SKM-1 treated with dmso at 0.1 percent for 144 hours (cell line): ENCODE data around the gene ZEB2.
"Not testable (repeated sequence)": the region's sequence is repeated elsewhere in the genome, so short reads cannot be mapped to it uniquely, and the experiment has no call there.

ENCODE experiments used
- DNase-seq: peaks from one replicate; lab custom pipeline; 2025; ENCODE audit not compliant: unreplicated experiment; lab: John Stamatoyannopoulos, UW

The ZEB2 gene

GRCh38 chr2:144390424-144391020, 129.4 kb downstream of the ZEB2 start:
- no peak for DNase-seq

GRCh38 chr2:144389930-144390311, 130.0 kb downstream of the ZEB2 start:
- no peak for DNase-seq

- no peak for DNase-seq
These were observed 130.6 kb downstream of the ZEB2 start for GRCh38 chr2:144389151-144389929.

GRCh38 chr2:144385381-144385780, 134.5 kb downstream of the ZEB2 start:
- DNase-seq = no peak

- DNase-seq = no peak
These were observed 136.3 kb downstream of the ZEB2 start for GRCh38 chr2:144383571-144384100.

- DNase-seq = peak; percentile 100
These were observed 137.1 kb downstream of the ZEB2 start for GRCh38 chr2:144382849-144383248.

- no peak for DNase-seq
These were observed 138.2 kb downstream of the ZEB2 start for GRCh38 chr2:144381716-144382115.

GRCh38 chr2:144379851-144380311, 140.0 kb downstream of the ZEB2 start:
- no peak for DNase-seq

GRCh38 chr2:144378551-144378950, 141.4 kb downstream of the ZEB2 start:
- DNase-seq = no peak

GRCh38 chr2:144377914-144378313, 142.0 kb downstream of the ZEB2 start:
- peak; percentile 69 for DNase-seq

GRCh38 chr2:144376926-144377325, 143.0 kb downstream of the ZEB2 start:
- DNase-seq = no peak

GRCh38 chr2:144376460-144376859, 143.5 kb downstream of the ZEB2 start:
- peak; percentile 70 for DNase-seq

GRCh38 chr2:144374163-144374661, 145.7 kb downstream of the ZEB2 start:
- peak; percentile 71 for DNase-seq

GRCh38 chr2:144372410-144373080, 147.4 kb downstream of the ZEB2 start:
- DNase-seq = peak; percentile 37

- DNase-seq = no peak
These were observed 148.9 kb downstream of the ZEB2 start for GRCh38 chr2:144370937-144371584.

- no peak for DNase-seq
These were observed 150.5 kb downstream of the ZEB2 start for GRCh38 chr2:144369416-144369815.

- DNase-seq = no peak
These were observed 153.0 kb downstream of the ZEB2 start for GRCh38 chr2:144366825-144367429.

GRCh38 chr2:144364944-144365738, 154.8 kb downstream of the ZEB2 start:
- no peak for DNase-seq

- not testable (repeated sequence) for DNase-seq
These were observed 155.7 kb downstream of the ZEB2 start for GRCh38 chr2:144364247-144364646.

GRCh38 chr2:144362401-144362800, 157.5 kb downstream of the ZEB2 start:
- DNase-seq = no peak
